Neuronal stem cell (in vitro differentiated cells): ENCODE data around the gene SMYD3.

Experiments
- DNase-seq: peaks from one replicate; pipeline ENCODE4 v3.0.0-alpha.2; 2013; ENCODE audit warnings: low spot score
- H2AFZ ChIP-seq: one replicate; pipeline ENCODE4 v1.6.1; 2013; ENCODE audit warnings: mild to moderate bottlenecking, low read length, inconsistent platforms
- H2AK5ac ChIP-seq: 2 replicates; pipeline ENCODE4 v1.6.1; 2013; ENCODE audit warnings: low read depth, mild to moderate bottlenecking, inconsistent platforms, low read length, moderate library complexity, mixed read lengths
- H2BK120ac ChIP-seq: 2 replicates; pipeline ENCODE4 v1.6.1; 2013; ENCODE audit warnings: low read depth, mild to moderate bottlenecking, inconsistent platforms, low read length, moderate library complexity, mixed read lengths
- H2BK12ac ChIP-seq: one replicate; pipeline ENCODE4 v1.6.1; 2013; ENCODE audit warnings: low read length, inconsistent platforms
- H2BK15ac ChIP-seq: 2 replicates; pipeline ENCODE4 v1.6.1; 2013; ENCODE audit warnings: mild to moderate bottlenecking, low read length, inconsistent platforms, mixed read lengths
- H2BK5ac ChIP-seq: one replicate; pipeline ENCODE4 v1.6.1; 2013; ENCODE audit warnings: inconsistent platforms, mild to moderate bottlenecking, low read length, moderate library complexity
- H3K14ac ChIP-seq: one replicate; pipeline ENCODE4 v1.6.1; 2013; ENCODE audit warnings: low read length, inconsistent platforms
- H3K18ac ChIP-seq: 2 replicates; pipeline ENCODE4 v1.6.1; 2013; ENCODE audit warnings: low read length, inconsistent platforms
- H3K23ac ChIP-seq: 2 replicates; pipeline ENCODE4 v1.6.1; 2013; ENCODE audit warnings: low read depth, mild to moderate bottlenecking, mixed read lengths, low read length, inconsistent platforms; ENCODE audit not compliant: poor library complexity
- H3K27ac ChIP-seq: replicated peaks from 3 replicates; pipeline ENCODE4 v1.5.1; 2013; ENCODE audit warnings: low read length, inconsistent platforms
- H3K27me3 ChIP-seq, 3 experiments: 2 replicates each; pipeline ENCODE4 v1.6.1; 2013; ENCODE audit warnings: low read length in 3 of 3, mild to moderate bottlenecking in 2 of 3, inconsistent platforms in 1 of 3, low read depth in 1 of 3, mixed read lengths in 1 of 3, moderate library complexity in 1 of 3; ENCODE audit not compliant: control insufficient read depth in 3 of 3, insufficient read depth in 3 of 3
- H3K36me3 ChIP-seq, 2 donors: replicated peaks in 1 of 2; 2 replicates each; pipeline ENCODE4 v1.6.1; 2013; ENCODE audit warnings: low read length in 2 of 2; ENCODE audit not compliant: control insufficient read depth in 2 of 2, insufficient read depth in 2 of 2
- H3K4ac ChIP-seq: 2 replicates; pipeline ENCODE4 v1.6.1; 2013; ENCODE audit warnings: inconsistent platforms, mild to moderate bottlenecking, low read length, moderate library complexity
- H3K4me1 ChIP-seq, 2 donors: 1 replicate in 1 of 2; 2 replicates in 1 of 2; pipeline ENCODE4 v1.6.1; 2013; ENCODE audit warnings: low read length in 2 of 2, low read depth in 1 of 2; ENCODE audit not compliant: control insufficient read depth in 2 of 2, insufficient read depth in 1 of 2
- H3K4me2 ChIP-seq: one replicate; pipeline ENCODE4 v1.6.1; 2013; ENCODE audit warnings: mild to moderate bottlenecking, low read length, inconsistent platforms; ENCODE audit not compliant: insufficient read depth, poor library complexity, severe bottlenecking
- H3K4me3 ChIP-seq, 2 donors: 2 replicates each; pipeline ENCODE4 v1.5.1; 2013; ENCODE audit warnings: low read length in 2 of 2, mild to moderate bottlenecking in 2 of 2, inconsistent platforms in 1 of 2, moderate library complexity in 1 of 2
- H3K79me1 ChIP-seq: one replicate; pipeline ENCODE4 v1.6.1; 2013; ENCODE audit warnings: low read depth, mild to moderate bottlenecking, inconsistent platforms, low read length, moderate library complexity
- H3K9ac ChIP-seq: one replicate; pipeline ENCODE4 v1.6.1; 2013; ENCODE audit warnings: mild to moderate bottlenecking, low read depth, low read length, inconsistent platforms; ENCODE audit not compliant: poor library complexity
- H3K9me3 ChIP-seq, 2 donors: replicated peaks in 1 of 2; 2 replicates each; pipeline versions ENCODE3 to v1.6.1; 2013; ENCODE audit warnings: low read length in 2 of 2, mild to moderate bottlenecking in 2 of 2, inconsistent platforms in 1 of 2, low read depth in 1 of 2, mixed read lengths in 1 of 2, moderate library complexity in 1 of 2; ENCODE audit not compliant: control insufficient read depth in 2 of 2, insufficient read depth in 1 of 2
- H4K8ac ChIP-seq: one replicate; pipeline ENCODE4 v1.6.1; 2013; ENCODE audit warnings: low read depth, mild to moderate bottlenecking, inconsistent platforms, low read length, moderate library complexity
- H4K91ac ChIP-seq: one replicate; pipeline ENCODE4 v1.6.1; 2013; ENCODE audit warnings: low read length, low read depth, mild to moderate bottlenecking, inconsistent platforms; ENCODE audit not compliant: poor library complexity
- WGBS, 2 donors: extraction: QIAGEN DNeasy Blood & Tissue Kit; methylation state at CpG; one replicate each; pipeline ENCODE4 v1.1.7; 2013; ENCODE audit warnings: missing lambda C conversion rate in 2 of 2, mixed read lengths in 1 of 2; ENCODE audit not compliant: insufficient read length in 2 of 2, insufficient replicate concordance in 1 of 2; ENCODE audit errors: extremely low coverage in 2 of 2; 5-methylcytosine and 5-hydroxymethylcytosine counted together

Gene SMYD3

DNA sequence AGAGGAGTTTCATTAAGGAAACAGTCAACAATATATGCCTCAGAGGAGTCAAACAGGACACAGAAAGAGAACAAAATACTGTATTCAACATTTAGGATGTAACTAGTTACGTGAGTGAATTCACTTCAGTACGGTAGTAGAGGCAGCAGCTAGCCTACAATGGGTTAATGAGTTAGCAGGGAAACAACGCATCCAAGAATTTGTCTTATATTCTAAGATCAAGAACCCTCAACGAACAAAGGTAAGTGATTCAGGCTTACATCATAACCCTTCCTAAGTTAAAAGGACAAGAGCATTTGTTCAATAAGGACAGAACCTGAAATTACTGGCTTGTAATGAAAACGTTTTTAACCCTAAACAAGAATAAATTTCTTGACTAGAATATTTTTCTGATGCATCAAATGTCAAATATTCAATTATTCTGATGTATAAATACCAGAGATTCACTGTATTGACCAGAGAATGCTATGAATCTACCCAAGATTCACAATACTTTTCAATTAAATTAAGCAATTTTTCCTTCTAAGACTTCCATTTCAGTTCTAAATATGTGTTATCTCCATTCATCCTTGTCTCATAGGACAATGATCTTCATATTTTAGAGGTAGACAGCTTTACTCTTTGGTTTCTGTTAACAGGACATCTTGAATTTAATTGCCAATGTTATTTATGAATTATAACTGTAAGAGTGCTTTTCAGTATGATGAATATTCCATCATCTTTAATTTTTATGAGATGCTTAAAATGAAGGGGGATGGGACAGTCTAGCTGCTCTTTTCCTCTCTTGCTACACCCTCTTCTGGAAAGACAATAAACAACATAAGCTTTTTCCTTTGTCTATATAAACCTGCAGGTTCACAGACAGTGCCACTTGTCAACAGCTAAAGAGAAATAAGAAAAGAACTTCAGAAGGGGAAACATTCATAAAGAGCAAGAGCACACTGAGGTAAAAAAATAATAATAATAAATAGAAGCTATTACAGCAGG is 209.5 kb downstream of the SMYD3 start:
- H2AK5ac ChIP-seq, result no peak overlapping the region
- no peak for DNase-seq

DNA sequence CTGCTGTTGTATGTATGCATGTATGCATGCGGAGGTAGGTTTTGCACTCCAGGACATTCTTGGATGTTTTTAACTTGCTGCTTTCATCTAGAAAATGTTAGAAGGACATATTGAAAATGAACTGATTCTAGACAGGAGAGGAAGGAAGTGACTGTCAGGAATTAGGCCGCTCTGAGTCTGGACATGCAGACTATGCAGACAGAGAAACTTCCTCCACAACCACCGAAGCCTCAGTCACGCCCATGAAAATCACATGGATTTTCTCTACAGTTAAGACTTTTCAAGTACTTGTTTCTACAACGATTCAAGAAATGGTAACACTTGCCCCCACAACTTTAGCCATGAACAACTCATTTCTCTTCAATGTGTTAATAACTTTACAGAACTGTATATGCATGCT is 211.1 kb downstream of the SMYD3 start:
- Histone ChIP-seq H3K14ac (no peak overlapping the region), H2AFZ (no peak overlapping the region), H3K27me3 (no peaks in the 10 kb centered on the region), H2AK5ac (no peak overlapping the region), H3K4me1 (peaks cover 6% of the 10 kb centered on the region in 2 donors), H3K4me3 (no peak overlapping the region), H3K4ac (no peak overlapping the region), H2BK12ac (no peak overlapping the region), H3K18ac (no peak overlapping the region), H3K9ac (no peak overlapping the region), H2BK120ac (no peak overlapping the region), H3K36me3 (no peaks in the 10 kb centered on the region), H3K23ac (no peak overlapping the region), H3K27ac (no peak overlapping the region), H4K91ac (no peak overlapping the region), H3K9me3 (no peaks in the 10 kb centered on the region), H3K4me2 (no peak overlapping the region), H4K8ac (no peak overlapping the region), H2BK15ac (no peak overlapping the region), H3K79me1 (no peaks in the 10 kb centered on the region), H2BK5ac (no peak overlapping the region)
- WGBS, 2 donors, result no CpG with 5 or more reads among the region's 5 CpGs
- DNase-seq, result no peak

More for the DNA sequence above, 209.5 kb downstream of the SMYD3 start:
- Histone ChIP-seq H3K79me1 (no peaks in the 10 kb centered on the region), H3K9me3 (no peaks in the 10 kb centered on the region), H3K27ac (no peak overlapping the region), H3K4me3 (no peak overlapping the region), H3K18ac (no peak overlapping the region), H3K36me3 (no peaks in the 10 kb centered on the region), H3K14ac (no peak overlapping the region), H3K4ac (no peak overlapping the region), H4K8ac (no peak overlapping the region), H3K4me2 (no peak overlapping the region), H2BK120ac (no peak overlapping the region), H2AFZ (no peak overlapping the region), H4K91ac (no peak overlapping the region), H2BK5ac (no peak overlapping the region), H3K23ac (no peak overlapping the region), H3K4me1 (peaks cover 6 to 9% of the 10 kb centered on the region in 2 donors), H2BK12ac (no peak overlapping the region), H3K27me3 (no peaks in the 10 kb centered on the region), H2BK15ac (no peak overlapping the region), H3K9ac (no peak overlapping the region)
- WGBS, 2 donors, result no CpG with 5 or more reads among the region's 5 CpGs

DNA sequence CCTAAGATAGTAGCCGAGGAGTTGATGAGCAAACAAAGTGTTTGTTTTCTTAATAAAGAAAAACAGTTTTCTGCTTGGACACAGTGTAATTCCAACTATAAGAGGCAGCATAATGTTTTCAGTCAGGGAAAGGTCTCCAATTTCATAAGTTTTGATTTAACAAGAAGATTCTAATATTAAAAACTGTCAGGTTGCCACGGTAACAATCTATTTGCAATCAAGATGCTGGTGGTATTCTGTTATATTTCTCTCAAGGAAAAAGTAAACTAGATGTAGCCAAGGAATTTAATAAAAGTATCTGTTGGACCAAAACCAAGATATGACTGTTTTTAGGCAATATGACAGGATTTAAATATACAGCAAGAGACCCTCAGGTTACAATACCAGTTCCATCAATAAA is 211.7 kb downstream of the SMYD3 start:
- H4K91ac ChIP-seq, result no peak overlapping the region
- H3K27ac ChIP-seq, result no peak overlapping the region
- no peaks in the 10 kb centered on the region for H3K27me3 ChIP-seq
- H3K4me3 ChIP-seq, result no peak overlapping the region
- H3K4me1 ChIP-seq, result peaks cover 6 to 9% of the 10 kb centered on the region in 2 donors
- no peak overlapping the region for H3K9ac ChIP-seq
- WGBS, 2 donors, result no CpG with 5 or more reads among the region's 2 CpGs
- no peak overlapping the region for H2BK15ac ChIP-seq
- H3K4me2 ChIP-seq, result no peak overlapping the region
- H3K4ac ChIP-seq, result no peak overlapping the region
- H3K36me3 ChIP-seq, result no peaks in the 10 kb centered on the region
- no peak overlapping the region for H3K23ac ChIP-seq
- H3K79me1 ChIP-seq, result no peaks in the 10 kb centered on the region
- H2BK120ac ChIP-seq, result no peak overlapping the region
- no peak overlapping the region for H2BK12ac ChIP-seq
- H2AFZ ChIP-seq, result no peak overlapping the region
- DNase-seq, result no peak
- H4K8ac ChIP-seq, result no peak overlapping the region
- H2AK5ac ChIP-seq, result no peak overlapping the region
- H2BK5ac ChIP-seq, result no peak overlapping the region
- H3K14ac ChIP-seq, result no peak overlapping the region
- no peaks in the 10 kb centered on the region for H3K9me3 ChIP-seq
- H3K18ac ChIP-seq, result no peak overlapping the region

DNA sequence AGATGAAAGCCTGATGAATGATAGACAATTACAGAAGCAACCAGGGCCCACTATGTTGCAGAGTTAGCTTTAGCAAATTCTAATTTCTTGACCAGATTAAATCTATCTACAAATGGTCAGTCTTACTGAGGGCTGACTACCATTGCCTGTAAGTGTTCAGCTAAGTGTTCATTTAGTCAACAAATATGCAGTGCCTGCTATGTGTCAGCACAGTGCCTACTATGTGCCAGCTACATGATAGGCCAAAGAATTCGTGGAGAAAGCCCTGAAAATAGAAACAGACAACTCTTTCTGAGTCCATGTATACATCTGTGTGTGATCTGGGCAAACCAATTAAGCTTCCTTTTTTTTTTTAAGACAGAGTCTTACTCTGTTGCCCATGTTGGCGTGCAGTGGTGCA is 212.8 kb downstream of the SMYD3 start:
- H3K27me3 ChIP-seq, result no peaks in the 10 kb centered on the region
- H3K4me2 ChIP-seq, result no peak overlapping the region
- H3K27ac ChIP-seq, result no peak overlapping the region
- H2BK15ac ChIP-seq, result no peak overlapping the region
- H3K4me1 ChIP-seq, result peaks cover 6 to 16% of the 10 kb centered on the region in 2 donors
- no peak overlapping the region for H3K4ac ChIP-seq
- no peaks in the 10 kb centered on the region for H3K36me3 ChIP-seq
- H3K9ac ChIP-seq, result no peak overlapping the region
- no peak overlapping the region for H3K14ac ChIP-seq
- H3K9me3 ChIP-seq, result no peaks in the 10 kb centered on the region
- no peak overlapping the region for H2BK5ac ChIP-seq
- no peak overlapping the region for H2BK120ac ChIP-seq
- no peaks in the 10 kb centered on the region for H3K79me1 ChIP-seq
- no peak overlapping the region for H2AK5ac ChIP-seq
- H4K91ac ChIP-seq, result no peak overlapping the region
- DNase-seq, result no peak
- no CpG with 5 or more reads among the region's 2 CpGs for WGBS, 2 donors
- no peak overlapping the region for H2BK12ac ChIP-seq
- H3K18ac ChIP-seq, result no peak overlapping the region
- no peak overlapping the region for H3K23ac ChIP-seq
- no peak overlapping the region for H3K4me3 ChIP-seq
- H4K8ac ChIP-seq, result no peak overlapping the region
- H2AFZ ChIP-seq, result no peak overlapping the region
